Fibroblast of gingiva (primary cell): Measurements from ENCODE around the gene WWOX.

Source experiments
- DNase-seq: peaks from one replicate; pipeline ENCODE4 v3.0.0-alpha.2; 2011; ENCODE audit warnings: low read depth

The WWOX gene

GRCh38 chr16:78271981-78272380, 172.5 kb downstream of the WWOX start:
- DNase-seq, result no peak

GRCh38 chr16:78274771-78275170, 175.3 kb downstream of the WWOX start:
- no peak for DNase-seq

DNA sequence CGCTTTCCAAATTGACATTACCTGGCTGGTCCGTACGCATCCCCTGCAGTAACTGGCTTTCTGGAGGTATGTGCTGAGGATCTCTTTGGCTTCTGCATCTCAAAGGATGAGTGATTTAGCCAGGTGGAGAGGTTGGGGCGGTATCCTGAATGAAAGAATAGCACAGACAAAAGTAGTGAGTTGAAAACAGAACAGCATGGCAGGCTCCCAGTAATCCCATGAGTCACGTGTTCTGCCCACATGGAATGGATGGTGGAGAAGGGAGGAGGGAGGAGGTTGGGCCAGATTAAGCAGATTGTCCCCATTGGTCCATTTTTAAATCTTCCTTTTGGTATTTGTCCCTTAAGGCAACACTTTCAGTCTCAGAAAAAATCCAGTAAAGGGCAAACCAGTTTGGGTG, 176.0 kb downstream of the WWOX start:
- DNase-seq, result no peak

DNA sequence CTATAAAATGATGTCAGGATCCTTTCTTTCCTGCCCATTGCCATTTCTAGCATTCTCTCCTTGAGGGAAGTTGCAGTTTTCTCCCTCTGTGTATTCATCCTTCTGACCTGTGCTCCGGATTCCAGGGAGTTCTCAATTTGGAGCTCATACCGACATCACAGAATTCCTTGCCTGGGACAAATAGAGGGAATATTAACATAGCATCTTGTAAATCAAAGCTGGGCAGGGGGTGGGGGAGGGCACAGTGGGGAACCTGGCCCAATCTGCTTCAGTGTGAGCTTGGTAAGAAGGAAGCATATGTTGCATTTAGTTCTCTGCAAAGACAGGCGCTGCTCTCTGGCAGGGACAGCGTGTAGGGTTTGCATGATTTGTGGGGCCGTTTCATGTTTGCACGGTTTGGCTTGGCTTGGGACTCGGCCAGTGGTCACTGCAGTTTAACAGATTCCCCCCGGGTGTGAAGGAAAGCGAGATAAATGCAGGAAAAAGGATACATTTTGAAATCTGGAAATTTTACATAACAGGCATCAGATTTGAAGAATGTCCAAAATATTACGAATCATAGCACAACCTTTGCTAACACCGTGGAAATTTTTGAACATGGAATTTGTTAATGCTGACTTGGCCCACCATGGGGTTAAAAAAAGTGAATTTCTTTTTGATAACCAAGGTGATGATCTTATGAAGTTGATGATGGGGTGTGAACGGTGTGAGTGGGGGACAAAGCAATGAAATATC, 178.0 kb downstream of the WWOX start:
- no peak for DNase-seq

GRCh38 chr16:78278056-78278450, 178.6 kb downstream of the WWOX start:
- no peak for DNase-seq

- DNase-seq, result no peak
These were observed 181.7 kb downstream of the WWOX start for GRCh38 chr16:78281115-78281514.

DNA sequence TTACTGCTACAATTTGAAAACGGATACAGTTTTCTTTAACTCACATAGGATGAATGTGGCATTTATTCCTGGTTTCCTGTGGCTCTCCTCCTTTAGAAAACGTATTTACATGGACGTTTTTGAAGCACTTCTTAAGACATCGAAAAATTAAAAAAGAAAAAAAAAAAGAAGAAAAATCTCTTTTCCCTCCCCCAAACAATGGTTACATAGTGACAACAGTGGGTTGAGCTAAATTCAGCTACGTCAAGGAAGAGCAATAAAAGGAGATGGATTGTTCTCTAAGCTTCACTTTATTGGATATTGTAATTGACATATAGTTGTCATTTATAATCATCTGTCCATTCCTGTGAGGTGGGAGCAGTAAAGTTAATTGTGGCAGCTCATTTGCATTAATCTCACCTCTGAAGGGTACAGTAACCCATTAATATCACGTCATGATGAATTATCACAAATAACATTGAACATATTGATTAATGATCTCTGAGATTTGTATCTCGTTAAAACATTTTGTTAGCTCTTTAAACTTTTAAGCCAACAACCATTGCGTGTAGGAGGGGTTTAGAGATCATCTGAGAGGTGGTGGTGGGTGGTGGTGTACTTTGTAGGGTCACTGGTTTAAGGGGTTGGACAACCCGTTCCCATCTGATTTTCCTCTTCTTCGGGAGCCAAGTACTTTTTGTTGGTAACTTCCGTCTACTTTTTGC, 184.2 kb downstream of the WWOX start:
- DNase-seq, result no peak

GRCh38 chr16:78284326-78284725, 184.9 kb downstream of the WWOX start:
- DNase-seq, result no peak

DNA sequence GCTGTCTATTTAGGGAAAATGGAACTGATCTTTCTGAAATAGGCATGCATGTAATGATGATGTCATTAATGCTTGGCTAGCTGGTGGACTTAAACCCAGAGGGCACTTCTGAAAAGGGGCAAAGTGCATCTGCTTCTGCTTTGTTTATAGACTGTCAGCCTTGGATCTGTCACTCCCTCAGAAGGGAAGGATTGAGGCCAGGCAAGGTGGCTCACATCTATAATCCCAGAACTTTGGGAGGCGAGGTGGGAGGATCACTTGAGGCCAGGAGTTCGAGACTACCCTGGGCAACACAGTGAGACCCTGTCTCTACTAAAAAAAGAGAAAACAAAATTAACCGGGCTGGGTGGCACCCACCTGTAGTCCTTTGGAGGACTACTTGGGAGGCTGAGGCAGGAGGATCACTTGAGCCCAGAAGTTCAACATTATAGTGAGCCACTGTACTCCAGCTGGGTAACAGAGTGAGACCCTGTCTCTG, 185.5 kb downstream of the WWOX start:
- no peak for DNase-seq

DNA sequence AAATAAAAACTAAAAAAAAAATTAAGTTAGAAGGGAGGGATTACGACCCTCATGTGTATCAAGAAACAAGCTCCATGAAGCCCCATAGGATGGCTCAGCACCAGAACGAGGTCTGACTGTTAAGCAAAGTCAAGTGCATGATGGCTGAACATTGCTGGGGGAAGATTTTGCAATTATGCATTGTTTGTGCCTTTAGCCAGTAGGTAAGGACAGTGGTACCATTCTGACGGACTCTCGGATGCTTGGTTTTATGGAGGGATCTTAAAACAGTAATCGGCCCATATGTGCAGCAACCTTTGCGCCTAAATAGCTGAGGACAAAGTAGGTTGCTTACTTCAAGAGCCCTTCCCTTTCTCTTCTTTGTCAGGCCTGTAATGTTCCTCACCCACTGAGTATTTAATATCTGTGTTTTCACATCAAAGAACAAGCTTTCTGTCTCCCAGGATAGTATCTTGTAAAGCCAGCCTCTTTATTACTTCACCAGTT, 186.0 kb downstream of the WWOX start:
- DNase-seq, result no peak

DNA sequence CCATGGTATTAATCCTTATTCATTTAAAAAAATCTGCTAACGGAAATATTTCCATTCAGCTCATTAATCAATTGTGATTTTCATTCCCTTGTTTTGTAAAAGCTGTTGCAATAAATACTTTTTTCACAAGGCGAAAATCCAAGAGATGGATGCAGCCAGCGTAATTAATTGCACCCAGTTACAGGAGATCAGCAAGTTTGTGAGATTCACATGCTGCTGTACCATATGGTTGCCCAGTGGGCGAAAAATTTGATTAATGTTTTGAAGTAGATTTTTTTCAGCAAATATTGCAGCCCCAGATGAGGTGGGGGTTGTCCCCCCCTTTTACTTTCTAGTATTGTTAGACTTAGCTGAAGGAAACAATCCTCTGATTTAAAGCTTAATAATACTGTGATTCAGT, 186.6 kb downstream of the WWOX start:
- no peak for DNase-seq

DNA sequence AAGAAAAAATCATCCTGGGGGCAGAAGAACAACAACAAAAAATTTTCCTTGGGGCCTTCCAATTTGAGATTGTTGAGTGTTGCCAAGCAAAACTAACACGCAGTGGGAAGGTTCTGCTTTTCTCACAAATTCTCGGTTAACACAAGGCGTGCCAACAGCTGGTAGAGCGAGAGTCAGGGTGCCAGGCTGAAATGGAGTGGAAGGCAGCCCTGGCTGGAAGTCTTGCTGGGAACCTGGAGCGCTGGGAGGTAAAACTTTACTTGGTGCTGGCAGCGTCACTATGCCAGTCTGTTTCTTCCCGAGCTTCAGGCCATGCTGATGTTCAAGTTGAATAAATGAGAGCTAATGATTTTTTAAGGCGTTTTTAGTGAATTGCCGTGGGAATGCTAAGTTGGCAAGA, 189.4 kb downstream of the WWOX start:
- no peak for DNase-seq

DNA sequence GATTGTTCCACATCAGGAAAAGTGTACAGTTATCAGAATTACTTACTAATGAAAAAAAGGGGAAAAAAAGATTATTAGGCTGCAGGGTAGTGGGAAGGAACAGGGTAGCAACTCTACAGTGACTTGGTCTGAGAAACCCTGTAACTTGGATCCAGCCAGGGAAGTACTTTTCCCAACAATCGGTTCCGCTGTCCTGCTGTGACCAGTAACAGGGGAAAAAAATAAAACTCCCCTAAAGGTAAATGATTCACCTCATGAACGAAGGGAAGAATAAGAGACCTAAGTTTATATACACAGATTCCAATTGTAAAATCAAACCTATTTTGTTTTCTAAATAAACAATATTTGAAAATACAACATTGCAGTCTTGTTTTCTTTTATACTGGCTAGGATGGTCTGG, 189.9 kb downstream of the WWOX start:
- no peak for DNase-seq

DNA sequence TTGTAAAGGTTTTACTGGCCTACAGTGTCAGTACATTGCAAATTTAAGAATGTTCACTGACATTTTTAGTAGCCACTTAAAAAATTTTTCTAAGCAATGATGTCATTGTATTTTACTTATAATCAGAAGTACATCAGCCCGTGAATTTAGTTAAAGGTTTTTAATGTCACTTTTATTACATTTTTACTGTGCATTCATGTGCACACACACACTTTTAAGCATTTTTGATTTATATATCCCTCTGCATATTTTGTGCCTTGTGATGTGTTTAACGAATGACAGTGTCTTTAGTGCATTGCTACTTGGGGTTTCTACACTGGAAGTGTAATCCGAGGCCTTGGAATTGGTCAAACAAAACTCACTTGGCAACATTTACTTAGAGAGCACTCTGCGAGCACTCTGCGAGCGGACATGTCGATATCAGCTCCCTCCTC, 190.4 kb downstream of the WWOX start:
- no peak for DNase-seq

DNA sequence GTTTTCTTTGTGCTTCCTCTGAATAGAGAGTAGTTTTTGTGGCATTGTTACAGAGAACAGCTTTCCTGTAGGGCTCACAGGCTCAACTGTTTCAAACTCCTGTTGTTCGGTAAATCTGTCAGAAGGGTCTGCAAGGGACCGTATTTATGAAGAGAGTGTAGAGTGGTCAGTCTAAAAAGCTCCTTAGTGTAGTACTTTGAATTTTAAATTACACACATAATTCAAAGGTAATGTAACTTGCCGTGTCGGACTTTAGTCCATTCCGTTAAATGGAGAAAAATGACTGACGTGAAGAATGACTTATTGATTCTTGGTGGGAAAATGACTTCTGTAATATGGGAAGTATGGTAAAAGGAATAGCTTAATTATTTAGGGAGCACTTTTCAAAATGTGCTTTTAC, 190.9 kb downstream of the WWOX start:
- no peak for DNase-seq

- no peak for DNase-seq
These were observed 191.6 kb downstream of the WWOX start for GRCh38 chr16:78290872-78291591.

- DNase-seq, result no peak
These were observed 192.2 kb downstream of the WWOX start for GRCh38 chr16:78291604-78292003.

GRCh38 chr16:78292086-78292843, 192.8 kb downstream of the WWOX start:
- DNase-seq, result no peak

DNA sequence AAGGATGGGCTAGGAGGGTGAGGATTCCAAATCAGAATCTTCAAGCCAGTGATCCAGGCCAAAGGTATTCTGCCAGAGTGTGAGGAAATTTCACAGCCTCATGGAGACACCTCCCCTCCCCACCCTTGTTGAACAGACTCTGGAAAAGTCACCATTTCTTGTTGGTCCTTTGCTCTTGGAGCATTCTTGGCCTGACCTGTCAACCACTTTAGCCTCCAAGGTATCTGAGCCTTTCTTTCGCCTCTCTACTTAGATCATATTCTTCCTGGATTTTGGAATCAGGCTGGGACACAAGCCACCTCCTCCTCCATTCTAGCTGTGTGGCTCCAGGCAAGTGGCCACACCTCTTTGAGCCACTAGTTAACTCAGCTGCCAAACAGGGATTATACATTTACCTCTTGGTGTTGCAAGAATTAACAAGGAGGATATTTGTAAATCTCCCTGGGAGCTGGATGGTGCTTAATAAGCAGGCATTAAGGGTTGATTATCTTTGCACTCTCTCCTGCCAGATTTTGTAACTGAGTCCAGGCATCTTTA, 193.5 kb downstream of the WWOX start:
- no peak for DNase-seq

DNA sequence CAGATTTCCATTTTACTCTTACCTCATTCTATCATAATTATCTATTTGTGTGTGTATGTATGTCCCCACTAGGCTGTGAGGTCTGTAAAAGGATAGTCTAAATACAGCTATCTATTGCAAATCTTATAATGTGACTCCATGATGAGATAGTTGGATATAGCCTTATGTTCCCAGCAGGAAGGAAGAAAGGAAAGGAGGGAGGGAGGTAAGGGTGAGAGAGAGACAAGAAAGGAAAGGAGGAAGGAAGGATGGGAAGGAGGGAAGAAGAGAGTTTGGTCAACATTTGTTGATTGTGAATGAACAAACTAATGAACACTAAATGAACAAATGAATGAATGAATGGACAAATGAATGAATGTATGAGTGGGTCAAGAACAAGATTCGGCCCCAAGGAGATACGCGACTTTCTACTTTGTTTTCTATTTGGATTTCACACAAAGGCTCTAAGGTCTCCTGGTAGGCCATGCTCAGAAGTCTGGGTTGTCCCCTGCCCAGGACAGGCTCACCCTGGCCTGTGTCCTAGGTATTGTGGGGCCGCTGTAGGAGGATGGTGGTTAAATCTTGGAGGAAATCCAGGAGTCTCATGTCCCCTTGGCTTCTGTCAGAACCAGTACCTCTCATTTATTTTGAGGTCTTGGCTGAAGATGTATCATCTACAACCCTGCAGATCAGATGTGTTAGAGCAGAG, 195.2 kb downstream of the WWOX start:
- DNase-seq, result no peak

DNA sequence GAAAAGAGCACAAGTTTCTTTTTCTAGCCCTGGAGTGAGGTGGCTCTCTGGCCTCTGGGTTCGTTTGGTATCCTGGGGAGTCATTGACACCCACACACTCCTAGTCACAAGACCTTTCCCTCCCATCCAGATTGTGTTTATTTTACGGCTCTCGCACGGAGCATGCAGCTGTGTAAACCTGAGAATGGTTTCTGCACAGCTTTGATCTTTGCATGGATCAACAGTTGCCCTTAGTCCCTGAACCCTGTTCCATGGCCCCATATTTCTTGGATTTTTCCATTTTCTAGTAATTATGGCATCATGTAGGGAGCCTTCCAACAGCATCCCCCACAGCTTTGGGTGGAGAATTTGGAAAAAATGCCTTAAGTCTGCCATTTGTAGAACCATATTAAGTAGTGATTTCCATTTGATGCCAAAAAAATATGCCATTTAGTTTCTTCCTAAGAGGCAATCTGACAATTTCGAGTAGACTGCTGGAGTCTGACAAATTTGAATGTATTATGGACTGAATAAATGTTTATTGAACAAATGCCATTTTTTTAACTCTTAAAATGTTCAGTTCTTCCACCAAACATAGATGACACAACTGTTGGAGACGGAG, 197.7 kb downstream of the WWOX start:
- DNase-seq, result no peak
